ENCODE data around the gene WIPI1. TPM values are rescaled to one million over a fixed set of nuclear protein-coding genes. Genes with fewer than 3 reads are reported as not detected.
"Not testable (repeated sequence)": the region's sequence is repeated elsewhere in the genome, so short reads cannot be mapped to it uniquely, and the experiment has no call there.

WIPI1 gene
- total RNA-seq, 1 donor from 2014 or later = 38.1 TPM

GRCh38 chr17:68418876-68419275 lies 38.4 kb downstream of the WIPI1 start:
- intact Hi-C loops (cut with DNase I) = no loop called here
- Histone ChIP-seq H3K4me3 (no peak overlapping the region), H3K4me1 (no peaks in the 10 kb centered on the region), H3K27me3 (no peaks in the 10 kb centered on the region), H3K27ac (no peak overlapping the region), H3K36me3 (peaks cover 38% of the 10 kb centered on the region), H3K9me3 (no peaks in the 10 kb centered on the region)
- ATAC-seq (no peak), DNase-seq (no peak)
- TF ChIP-seq CTCF (IDR thresholded peaks at IDR 0.05) = no peak

- no peaks in the 10 kb centered on the region for H3K27me3 ChIP-seq
- intact Hi-C loops (cut with DNase I) = no loop called here
- H3K4me3 ChIP-seq = no peak overlapping the region
- TF ChIP-seq CTCF (IDR thresholded peaks at IDR 0.05) = no peak
- ATAC-seq (no peak), DNase-seq (peak; percentile 6)
- no peaks in the 10 kb centered on the region for H3K4me1 ChIP-seq
- H3K27ac ChIP-seq = no peak overlapping the region
- H3K36me3 ChIP-seq = peaks cover 25% of the 10 kb centered on the region
- no peaks in the 10 kb centered on the region for H3K9me3 ChIP-seq
Measured at GRCh38 chr17:68417317-68417716, 40.0 kb downstream of the WIPI1 start.

- intact Hi-C loops (cut with DNase I); DNase-seq; H3K27me3 ChIP-seq; H3K9me3 ChIP-seq; H3K4me1 ChIP-seq; H3K27ac ChIP-seq; H3K4me3 ChIP-seq; ATAC-seq; H3K36me3 ChIP-seq: not testable (repeated sequence)
Measured at GRCh38 chr17:68414901-68415300, 42.4 kb downstream of the WIPI1 start.

GRCh38 chr17:68413597-68414560 lies 43.4 kb downstream of the WIPI1 start:
- intact Hi-C loops (cut with DNase I); H3K36me3 ChIP-seq; H3K9me3 ChIP-seq; H3K27me3 ChIP-seq; H3K4me1 ChIP-seq; ATAC-seq: not testable (repeated sequence)
- peak; percentile 78 for DNase-seq
- Histone ChIP-seq H3K4me3 (peak overlapping the region; percentile 53), H3K27ac (peak overlapping the region; percentile 47)

- H3K27me3 ChIP-seq; H3K9me3 ChIP-seq; H3K4me1 ChIP-seq; intact Hi-C loops (cut with DNase I); ATAC-seq; H3K4me3 ChIP-seq; DNase-seq; H3K27ac ChIP-seq; H3K36me3 ChIP-seq: not testable (repeated sequence)
Measured at GRCh38 chr17:68407656-68408055, 49.6 kb downstream of the WIPI1 start.

- H3K27ac ChIP-seq; DNase-seq; intact Hi-C loops (cut with DNase I); H3K4me3 ChIP-seq; H3K36me3 ChIP-seq; H3K4me1 ChIP-seq; H3K9me3 ChIP-seq; ATAC-seq; H3K27me3 ChIP-seq: not testable (repeated sequence)
Measured at GRCh38 chr17:68403837-68404236, 53.5 kb downstream of the WIPI1 start.

GRCh38 chr17:68403122-68403521 lies 54.2 kb downstream of the WIPI1 start:
- no peak overlapping the region for H3K27ac ChIP-seq

More at GRCh38 chr17:68403122-68403521, 54.2 kb downstream of the WIPI1 start:
- Histone ChIP-seq H3K27me3 (no peaks in the 10 kb centered on the region), H3K9me3 (no peaks in the 10 kb centered on the region), H3K4me1 (peaks cover 8% of the 10 kb centered on the region), H3K4me3 (no peak overlapping the region), H3K36me3 (no peaks in the 10 kb centered on the region)
- no peak for ATAC-seq
- no peak for DNase-seq
- no peak for TF ChIP-seq CTCF (IDR thresholded peaks at IDR 0.05)
- intact Hi-C loops (cut with DNase I) = no loop called here

Data from upper lobe of right lung (tissue), 1 donor.